Stimulated activated CD4-positive, alpha-beta T cell treated with anti-CD3 and anti-CD28 coated beads, Interleukin-4, amount 100 ng/mL, for 24 hours (primary cell): ENCODE measurements around the gene RREB1.

ENCODE experiments used
- DNase-seq: peaks from one replicate; pipeline ENCODE4 v3.0.0-alpha.2; 2020

RREB1 gene

GRCh38 chr6:7230956-7231713, 123.4 kb downstream of the RREB1 start:
- DNase-seq: no peak

DNA sequence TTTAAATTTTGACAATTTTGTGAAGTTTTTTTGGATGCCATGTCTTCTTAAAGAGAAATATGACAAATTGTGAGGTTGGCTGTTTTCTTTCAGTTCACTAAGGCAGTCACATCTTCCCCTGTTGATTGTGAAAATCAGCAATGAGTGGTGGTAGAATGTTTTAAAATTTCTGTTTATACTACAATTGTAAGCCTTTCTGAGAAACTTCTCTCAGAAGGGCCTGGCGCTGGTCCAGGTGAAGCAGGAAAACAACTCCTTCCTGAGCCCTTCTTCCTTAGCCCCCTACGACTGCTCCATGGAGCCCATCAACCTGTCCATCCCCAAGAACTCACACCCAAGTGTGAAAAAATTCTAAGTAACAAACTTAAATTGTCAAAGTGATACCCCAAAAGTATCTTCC, 124.6 kb downstream of the RREB1 start:
- no peak for DNase-seq

DNA sequence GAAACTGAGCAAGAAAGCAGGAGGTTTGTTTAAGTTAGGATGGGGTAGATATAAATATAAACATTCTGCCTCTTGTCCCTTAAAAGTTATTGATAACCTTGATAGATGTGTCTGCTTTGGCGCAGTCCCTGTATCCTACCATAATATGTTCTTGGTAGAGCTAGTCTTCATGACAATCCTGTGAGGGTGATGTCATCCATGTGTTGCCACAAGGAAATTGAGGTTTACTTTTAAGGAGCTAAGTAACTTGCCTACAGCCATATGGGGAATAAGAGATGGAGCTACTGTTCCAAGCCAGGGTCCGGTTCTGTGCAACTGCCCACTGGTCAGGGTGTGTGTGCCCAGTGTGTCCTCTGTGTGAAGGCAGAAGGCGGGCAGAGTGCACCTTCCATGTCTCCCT, 126.8 kb downstream of the RREB1 start:
- DNase-seq: no peak

DNA sequence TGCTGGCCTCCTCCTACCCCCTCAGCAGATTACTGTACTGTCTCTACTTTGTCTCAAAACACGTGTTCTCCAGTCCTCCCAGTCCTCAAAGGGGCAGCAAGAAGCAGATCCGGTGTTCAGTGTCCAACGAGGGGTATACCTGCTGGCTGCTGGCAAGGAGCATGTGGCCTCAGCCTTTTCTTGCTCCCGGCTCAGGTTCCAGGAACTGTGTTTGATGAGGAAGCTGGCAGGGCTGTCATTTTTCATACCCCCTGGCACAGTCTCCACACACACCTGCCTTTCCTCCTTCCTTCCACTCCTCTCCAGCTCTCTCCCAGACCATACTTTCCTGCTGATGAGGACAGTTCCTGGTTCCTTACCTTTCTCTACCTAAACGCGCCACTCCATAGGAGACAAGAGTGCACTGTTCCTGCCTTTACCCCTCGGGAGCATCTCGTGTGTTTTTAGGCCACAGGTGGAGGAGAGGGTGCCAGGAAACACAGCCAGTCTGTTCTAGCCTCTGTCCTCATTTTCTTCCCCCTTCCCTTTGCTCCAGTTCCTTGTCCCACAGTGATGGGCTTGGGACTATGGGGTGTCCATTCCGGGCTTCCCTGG, 128.0 kb downstream of the RREB1 start:
- no peak for DNase-seq

GRCh38 chr6:7236306-7237209, 128.8 kb downstream of the RREB1 start:
- DNase-seq: no peak

DNA sequence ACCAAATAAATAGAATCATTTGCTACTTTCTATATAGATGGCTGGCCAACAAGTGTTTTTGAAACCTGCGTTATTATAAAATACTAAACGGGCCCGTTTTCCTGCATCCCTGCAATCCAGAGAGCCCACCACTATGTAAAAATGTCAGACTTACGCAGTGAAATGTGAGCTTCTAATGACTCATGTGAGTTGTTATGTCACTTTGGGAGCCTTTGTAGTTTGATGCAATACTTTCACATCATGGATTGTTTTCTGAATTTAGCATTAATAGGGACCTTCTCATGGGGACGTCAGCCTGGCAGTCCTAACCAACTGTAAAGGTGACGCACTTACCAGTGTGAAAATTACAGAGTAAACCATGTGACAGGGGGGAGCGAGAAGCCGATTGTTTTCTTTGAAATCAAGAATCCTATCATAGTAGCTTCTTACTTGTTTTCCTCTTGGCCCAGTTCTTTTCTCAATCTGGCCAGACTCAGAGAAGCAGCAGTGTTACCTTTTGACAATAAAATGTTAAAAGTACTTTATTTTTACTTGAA, 130.0 kb downstream of the RREB1 start:
- no peak for DNase-seq

- no peak for DNase-seq
Measured at GRCh38 chr6:7238526-7238899, 130.8 kb downstream of the RREB1 start.

DNA sequence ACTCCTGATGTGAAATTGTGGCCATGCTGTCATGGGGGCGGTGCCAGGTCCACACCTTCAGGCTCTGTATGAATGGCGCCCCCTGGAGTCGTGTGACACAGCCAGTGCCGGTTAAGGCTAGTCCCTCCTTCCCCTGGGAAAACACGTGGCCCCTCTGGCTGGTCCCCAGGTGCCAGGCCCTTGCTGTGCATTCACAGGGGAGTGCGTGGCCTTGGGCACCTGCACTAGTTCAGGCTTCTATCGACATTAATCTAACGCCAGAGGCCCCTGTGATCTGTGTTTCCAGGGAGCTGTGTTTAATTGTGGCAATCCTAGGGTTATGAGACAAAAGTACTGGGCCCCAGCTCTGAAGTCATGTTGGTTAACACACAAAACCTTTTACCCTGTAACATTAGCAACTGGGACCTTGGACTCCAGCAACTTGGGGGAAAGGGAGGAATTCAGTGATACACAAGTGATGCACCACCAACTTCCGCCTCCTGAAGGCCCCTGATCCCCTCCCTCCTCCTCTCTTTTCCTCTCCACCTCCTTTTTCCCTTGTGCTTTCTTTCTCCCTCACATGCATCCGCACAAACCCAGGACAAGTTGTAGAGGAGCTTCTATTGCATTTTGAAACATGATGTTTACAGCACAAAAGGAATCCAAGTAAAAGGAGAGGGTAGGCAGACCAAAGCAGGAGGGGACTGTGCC, 131.3 kb downstream of the RREB1 start:
- peak; percentile 70 for DNase-seq

GRCh38 chr6:7239590-7239948, 131.8 kb downstream of the RREB1 start:
- no peak for DNase-seq

DNA sequence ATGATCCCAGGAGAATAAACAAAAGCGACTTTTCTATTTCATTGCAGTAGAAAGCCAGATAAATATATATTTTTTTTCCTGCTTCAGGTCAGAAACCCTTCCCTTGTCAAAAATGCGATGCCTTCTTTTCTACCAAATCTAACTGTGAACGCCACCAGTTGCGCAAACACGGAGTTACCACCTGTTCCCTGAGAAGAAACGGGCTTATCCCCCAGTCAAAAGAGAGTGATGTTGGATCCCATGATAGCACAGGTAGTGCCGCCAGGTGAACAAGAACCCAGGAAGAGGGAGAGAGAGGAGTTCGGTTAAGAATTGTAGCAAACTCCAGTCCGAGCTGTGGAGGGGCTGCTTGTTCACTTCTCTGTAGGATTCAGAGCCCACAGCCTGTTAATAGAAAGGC, 132.6 kb downstream of the RREB1 start:
- no peak for DNase-seq

GRCh38 chr6:7241160-7241559, 133.4 kb downstream of the RREB1 start:
- DNase-seq: no peak

- no peak for DNase-seq
Measured at GRCh38 chr6:7241709-7242645, 134.2 kb downstream of the RREB1 start.

DNA sequence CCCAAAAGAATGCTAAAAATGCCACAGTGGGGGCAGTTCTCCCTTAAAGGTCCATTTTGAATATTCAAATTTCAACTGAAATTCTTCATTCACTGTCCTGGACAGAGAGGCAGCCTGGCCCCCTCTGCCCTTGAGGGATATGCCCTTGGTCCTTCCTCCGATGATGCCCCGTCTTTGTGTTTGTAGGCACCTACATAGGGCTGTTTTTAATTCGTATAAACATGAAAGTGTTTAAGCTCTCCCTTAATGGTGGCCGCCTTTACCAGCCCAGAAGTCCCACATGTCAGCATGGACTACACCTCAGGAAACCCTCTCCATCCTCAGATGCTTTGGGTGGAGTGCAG, 135.0 kb downstream of the RREB1 start:
- DNase-seq: no peak

DNA sequence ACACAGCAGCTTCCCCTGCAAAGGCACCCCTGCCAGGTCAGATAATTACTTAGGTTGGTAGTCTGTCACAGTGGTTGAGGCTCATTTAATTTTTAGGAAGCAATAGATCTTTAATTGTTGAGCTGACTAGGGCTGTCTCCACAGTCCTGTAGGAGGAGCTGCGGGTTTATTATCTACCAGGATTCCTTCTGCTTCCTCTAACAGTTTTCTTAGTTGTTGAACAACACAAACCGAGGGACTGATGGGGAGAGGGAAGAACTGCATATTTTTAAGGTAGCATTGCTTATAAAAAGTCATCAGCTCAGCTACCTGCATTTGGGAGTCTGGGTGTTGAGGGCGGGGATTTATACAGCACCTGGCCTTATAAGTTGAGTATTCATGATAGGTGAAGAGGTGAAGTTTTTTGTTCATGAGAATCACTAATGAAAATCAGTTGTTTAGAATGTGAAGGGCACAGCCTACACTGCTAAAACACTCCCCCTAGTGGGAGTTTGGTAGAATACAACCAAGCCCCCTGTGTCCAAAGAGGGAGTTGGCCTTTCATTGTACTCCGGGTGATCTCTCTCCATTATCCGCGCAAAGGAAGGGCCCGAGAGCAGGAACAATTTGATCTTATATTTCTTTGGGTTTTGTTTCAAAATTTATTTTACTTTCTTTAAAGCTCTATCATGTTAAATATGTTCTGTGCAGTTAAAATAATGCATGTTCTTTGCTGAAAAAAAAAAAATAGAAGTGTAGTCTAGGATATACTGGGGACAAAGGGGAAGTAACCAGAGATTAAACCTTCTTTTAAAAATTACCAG, 135.6 kb downstream of the RREB1 start:
- DNase-seq: peak; percentile 63

- DNase-seq: no peak
Measured at GRCh38 chr6:7245668-7246393, 138.1 kb downstream of the RREB1 start.

DNA sequence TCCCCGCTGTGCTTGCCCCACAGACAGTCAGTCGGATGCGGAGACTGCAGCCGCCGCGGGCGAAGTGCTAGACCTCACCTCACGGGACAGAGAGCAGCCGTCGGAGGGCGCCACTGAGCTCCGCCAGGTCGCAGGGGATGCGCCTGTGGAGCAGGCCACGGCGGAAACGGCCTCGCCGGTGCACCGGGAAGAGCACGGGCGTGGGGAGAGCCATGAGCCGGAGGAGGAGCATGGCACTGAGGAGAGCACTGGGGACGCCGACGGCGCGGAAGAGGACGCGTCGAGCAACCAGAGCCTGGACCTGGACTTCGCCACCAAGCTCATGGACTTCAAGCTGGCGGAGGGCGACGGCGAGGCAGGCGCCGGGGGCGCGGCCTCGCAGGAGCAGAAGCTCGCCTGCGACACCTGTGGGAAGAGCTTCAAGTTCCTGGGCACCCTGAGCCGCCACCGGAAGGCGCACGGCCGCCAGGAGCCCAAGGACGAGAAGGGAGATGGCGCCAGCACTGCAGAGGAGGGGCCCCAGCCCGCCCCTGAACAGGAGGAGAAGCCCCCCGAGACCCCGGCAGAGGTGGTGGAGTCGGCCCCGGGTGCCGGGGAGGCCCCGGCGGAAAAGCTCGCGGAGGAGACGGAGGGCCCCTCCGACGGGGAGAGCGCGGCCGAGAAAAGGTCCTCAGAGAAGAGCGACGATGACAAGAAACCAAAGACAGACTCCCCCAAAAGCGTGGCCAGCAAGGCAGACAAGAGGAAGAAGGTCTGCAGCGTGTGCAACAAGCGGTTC, 138.8 kb downstream of the RREB1 start:
- no peak for DNase-seq

GRCh38 chr6:7247179-7247456, 139.4 kb downstream of the RREB1 start:
- DNase-seq: no peak

- DNase-seq: no peak
Measured at GRCh38 chr6:7247828-7248227, 140.1 kb downstream of the RREB1 start.

GRCh38 chr6:7249391-7249790, 141.6 kb downstream of the RREB1 start:
- DNase-seq: no peak
